Adrenal gland (tissue), 5 donors: ENCODE data around the gene CTU2.

ENCODE experiments used
- POLR2A ChIP-seq, 2 donors: fragments of 450-650 bp; IDR thresholded peaks; one replicate each; pipeline ENCODE4 v1.6.1; 2017; ENCODE audit warnings: antibody characterized with exemption in 2 of 2, mild to moderate bottlenecking in 2 of 2, moderate library complexity in 1 of 2
- TF ChIP-seq, protein P1 (sequence below), 6 experiments: fragments of 450-650 bp in 4 of 6; fragments of 200-600 bp in 2 of 6; sonication (generic) in 1 of 6; IDR thresholded peaks; 1 replicate in 5 of 6; 2 replicates in 1 of 6; pipeline versions ENCODE4 v1.5.1 to v1.8.0; 2016 to 2021; ENCODE audit warnings: antibody characterized with exemption in 6 of 6, mild to moderate bottlenecking in 2 of 6, moderate library complexity in 1 of 6
- donor health status: DM: no; HTN: no; CAD: no.

DNA sequence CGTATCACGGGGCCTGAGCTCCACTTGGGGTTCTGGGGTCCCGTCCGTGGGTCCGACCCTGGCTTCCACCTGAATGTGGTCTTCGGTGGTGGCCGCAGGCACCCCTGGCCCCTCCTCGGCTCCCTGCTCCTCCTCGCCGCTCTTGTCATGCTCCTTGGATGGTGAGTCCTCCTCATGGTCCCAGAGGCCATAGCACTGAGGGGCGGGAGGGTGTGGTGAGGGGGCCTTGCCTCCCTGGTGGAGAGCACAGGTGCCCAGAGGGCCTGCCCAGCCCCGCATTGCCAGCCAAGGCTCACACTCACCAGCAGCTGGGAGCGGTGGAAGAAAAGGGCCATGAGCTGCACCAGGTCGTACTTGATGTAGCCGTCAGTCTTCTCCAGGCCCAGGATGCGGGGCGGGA, 14.9 kb downstream of the CTU2 start:
- TF ChIP-seq, protein P1, sequence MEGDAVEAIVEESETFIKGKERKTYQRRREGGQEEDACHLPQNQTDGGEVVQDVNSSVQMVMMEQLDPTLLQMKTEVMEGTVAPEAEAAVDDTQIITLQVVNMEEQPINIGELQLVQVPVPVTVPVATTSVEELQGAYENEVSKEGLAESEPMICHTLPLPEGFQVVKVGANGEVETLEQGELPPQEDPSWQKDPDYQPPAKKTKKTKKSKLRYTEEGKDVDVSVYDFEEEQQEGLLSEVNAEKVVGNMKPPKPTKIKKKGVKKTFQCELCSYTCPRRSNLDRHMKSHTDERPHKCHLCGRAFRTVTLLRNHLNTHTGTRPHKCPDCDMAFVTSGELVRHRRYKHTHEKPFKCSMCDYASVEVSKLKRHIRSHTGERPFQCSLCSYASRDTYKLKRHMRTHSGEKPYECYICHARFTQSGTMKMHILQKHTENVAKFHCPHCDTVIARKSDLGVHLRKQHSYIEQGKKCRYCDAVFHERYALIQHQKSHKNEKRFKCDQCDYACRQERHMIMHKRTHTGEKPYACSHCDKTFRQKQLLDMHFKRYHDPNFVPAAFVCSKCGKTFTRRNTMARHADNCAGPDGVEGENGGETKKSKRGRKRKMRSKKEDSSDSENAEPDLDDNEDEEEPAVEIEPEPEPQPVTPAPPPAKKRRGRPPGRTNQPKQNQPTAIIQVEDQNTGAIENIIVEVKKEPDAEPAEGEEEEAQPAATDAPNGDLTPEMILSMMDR (IDR thresholded peaks at IDR 0.05), result no peak
- TF ChIP-seq POLR2A (IDR thresholded peaks at IDR 0.05), result no peak
